WERI-Rb-1 (cell line): ENCODE data around the gene C1QTNF12.

Experiments
- DNase-seq: peaks from one replicate; pipeline ENCODE4 v3.0.0-alpha.2; 2020
- H3K27ac ChIP-seq: fragments of 250-450 bp; sonication (Bioruptor Pico); 2 replicates; pipeline ENCODE4 v1.5.1; 2020; ENCODE audit warnings: mild to moderate bottlenecking, moderate library complexity
- H3K27me3 ChIP-seq: fragments of 250-450 bp; sonication (Bioruptor Pico); 2 replicates; pipeline ENCODE4 v1.5.1; 2021; ENCODE audit warnings: mild to moderate bottlenecking, low read depth, moderate library complexity; ENCODE audit not compliant: insufficient read depth, severe bottlenecking
- H3K36me3 ChIP-seq: fragments of 250-450 bp; sonication (Bioruptor Pico); 2 replicates; pipeline ENCODE4 v1.5.1; 2020; ENCODE audit warnings: mild to moderate bottlenecking, moderate library complexity
- H3K4me3 ChIP-seq: 2 replicates; pipeline ENCODE4 v1.5.1; 2011; ENCODE audit warnings: low read depth, mild to moderate bottlenecking, control low read depth, low read length
- H3K9me3 ChIP-seq: fragments of 250-450 bp; sonication (Bioruptor Pico); 2 replicates; pipeline ENCODE4 v1.5.1; 2021; ENCODE audit warnings: mild to moderate bottlenecking, moderate library complexity; ENCODE audit not compliant: severe bottlenecking
- TF ChIP-seq, protein P1 (sequence below): IDR thresholded peaks from 2 replicates; pipeline ENCODE4 v1.5.1; 2011; ENCODE audit warnings: low read depth, mild to moderate bottlenecking, control low read depth, inconsistent platforms, low read length

C1QTNF12 gene

DNA sequence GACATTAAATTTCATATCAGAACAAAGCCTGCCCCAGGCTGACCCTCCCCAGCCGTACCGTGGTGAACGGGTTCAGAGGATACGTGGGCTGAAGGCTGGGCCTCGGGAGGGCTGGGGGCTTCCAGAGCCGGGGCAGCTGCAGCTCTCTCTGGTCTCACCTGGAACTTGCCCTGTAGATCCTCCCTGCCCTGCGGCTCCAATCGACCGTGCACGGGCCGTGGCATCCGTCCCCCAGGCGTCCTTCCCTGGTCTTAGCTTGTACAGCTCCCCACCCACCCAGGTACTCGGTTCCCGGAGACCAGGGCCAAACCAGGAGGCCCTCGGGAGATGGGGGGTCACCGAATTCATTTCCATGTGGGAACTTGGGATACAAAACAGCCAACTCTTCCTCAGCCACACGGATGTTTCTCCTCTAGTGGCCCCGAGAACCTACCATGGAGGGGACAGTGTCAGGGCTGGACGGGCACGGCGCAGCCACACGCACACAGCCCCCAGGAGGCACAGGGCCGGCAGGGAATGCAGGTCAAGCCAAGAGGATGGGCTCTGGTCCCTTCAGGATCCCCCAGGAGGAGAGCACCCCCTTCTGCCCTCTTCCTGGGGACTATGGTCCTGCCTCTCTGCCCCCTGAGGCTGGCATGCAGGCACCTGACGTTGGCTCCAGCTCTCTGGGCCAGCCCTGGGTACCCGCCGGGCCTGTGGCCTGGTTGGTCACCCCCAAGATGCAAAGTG is 11.3 kb downstream of the C1QTNF12 start:
- DNase-seq, result no peak
- Histone ChIP-seq H3K36me3 (peaks cover 18% of the 10 kb centered on the region), H3K4me3 (no peak overlapping the region), H3K9me3 (no peaks in the 10 kb centered on the region), H3K27me3 (no peaks in the 10 kb centered on the region), H3K27ac (no peak overlapping the region)
- TF ChIP-seq, protein P1, sequence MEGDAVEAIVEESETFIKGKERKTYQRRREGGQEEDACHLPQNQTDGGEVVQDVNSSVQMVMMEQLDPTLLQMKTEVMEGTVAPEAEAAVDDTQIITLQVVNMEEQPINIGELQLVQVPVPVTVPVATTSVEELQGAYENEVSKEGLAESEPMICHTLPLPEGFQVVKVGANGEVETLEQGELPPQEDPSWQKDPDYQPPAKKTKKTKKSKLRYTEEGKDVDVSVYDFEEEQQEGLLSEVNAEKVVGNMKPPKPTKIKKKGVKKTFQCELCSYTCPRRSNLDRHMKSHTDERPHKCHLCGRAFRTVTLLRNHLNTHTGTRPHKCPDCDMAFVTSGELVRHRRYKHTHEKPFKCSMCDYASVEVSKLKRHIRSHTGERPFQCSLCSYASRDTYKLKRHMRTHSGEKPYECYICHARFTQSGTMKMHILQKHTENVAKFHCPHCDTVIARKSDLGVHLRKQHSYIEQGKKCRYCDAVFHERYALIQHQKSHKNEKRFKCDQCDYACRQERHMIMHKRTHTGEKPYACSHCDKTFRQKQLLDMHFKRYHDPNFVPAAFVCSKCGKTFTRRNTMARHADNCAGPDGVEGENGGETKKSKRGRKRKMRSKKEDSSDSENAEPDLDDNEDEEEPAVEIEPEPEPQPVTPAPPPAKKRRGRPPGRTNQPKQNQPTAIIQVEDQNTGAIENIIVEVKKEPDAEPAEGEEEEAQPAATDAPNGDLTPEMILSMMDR, result no peak

DNA sequence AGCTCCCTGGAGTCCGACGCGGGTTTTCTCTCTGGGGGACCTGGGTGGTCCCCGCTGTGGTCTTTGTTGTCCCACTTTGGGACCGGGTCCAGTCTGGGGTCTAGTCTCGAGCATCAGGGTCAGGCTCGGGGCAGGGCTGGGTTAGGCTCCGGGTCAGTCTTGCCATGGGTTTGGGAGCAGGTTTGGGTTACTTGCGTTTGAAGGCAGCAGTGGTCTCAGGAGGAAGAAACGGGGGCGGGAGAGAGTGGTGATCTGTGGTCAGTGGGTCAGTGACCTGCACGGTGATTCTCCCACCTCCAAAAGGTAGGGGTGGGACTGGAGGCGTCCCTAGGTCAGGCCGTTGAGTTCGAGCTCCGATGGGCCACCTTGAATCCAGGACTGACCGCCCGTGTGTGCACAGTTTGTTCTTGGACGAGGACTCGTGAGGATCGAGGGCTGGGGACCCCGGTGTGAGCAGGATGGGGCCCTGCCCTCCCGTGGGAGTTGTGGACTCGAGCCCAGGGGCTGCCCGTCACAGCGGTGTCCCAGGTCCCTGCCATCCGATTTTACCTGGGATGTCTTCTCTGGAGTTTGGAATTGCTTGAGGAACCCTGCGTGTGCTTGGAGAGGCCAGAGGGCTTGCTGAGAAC is 12.2 kb downstream of the C1QTNF12 start:
- TF ChIP-seq, protein P1, result no peak
- Histone ChIP-seq H3K9me3 (no peaks in the 10 kb centered on the region), H3K27ac (no peak overlapping the region), H3K4me3 (no peak overlapping the region), H3K36me3 (peaks cover 23% of the 10 kb centered on the region), H3K27me3 (no peaks in the 10 kb centered on the region)
- DNase-seq, result no peak

DNA sequence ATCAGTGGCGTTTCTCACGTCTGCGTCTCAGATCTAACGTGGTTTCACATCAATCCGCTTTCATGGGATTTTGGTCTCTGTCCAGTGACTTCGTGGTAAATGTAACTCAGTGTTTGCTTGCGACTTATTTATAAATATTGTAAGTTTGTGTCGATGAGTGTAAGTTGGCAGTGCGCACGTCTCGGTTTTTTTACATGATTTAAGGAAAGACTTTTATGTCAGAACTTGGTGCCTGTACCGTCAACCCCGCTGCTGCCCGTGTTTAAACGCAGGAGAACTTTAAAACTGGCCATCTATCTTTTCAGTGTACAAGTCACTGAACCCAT is 13.0 kb downstream of the C1QTNF12 start:
- no peak overlapping the region for H3K27ac ChIP-seq
- DNase-seq, result no peak
- H3K27me3 ChIP-seq, result no peaks in the 10 kb centered on the region
- TF ChIP-seq, protein P1, result no peak
- no peaks in the 10 kb centered on the region for H3K9me3 ChIP-seq
- no peak overlapping the region for H3K4me3 ChIP-seq
- H3K36me3 ChIP-seq, result peaks cover 24% of the 10 kb centered on the region

DNA sequence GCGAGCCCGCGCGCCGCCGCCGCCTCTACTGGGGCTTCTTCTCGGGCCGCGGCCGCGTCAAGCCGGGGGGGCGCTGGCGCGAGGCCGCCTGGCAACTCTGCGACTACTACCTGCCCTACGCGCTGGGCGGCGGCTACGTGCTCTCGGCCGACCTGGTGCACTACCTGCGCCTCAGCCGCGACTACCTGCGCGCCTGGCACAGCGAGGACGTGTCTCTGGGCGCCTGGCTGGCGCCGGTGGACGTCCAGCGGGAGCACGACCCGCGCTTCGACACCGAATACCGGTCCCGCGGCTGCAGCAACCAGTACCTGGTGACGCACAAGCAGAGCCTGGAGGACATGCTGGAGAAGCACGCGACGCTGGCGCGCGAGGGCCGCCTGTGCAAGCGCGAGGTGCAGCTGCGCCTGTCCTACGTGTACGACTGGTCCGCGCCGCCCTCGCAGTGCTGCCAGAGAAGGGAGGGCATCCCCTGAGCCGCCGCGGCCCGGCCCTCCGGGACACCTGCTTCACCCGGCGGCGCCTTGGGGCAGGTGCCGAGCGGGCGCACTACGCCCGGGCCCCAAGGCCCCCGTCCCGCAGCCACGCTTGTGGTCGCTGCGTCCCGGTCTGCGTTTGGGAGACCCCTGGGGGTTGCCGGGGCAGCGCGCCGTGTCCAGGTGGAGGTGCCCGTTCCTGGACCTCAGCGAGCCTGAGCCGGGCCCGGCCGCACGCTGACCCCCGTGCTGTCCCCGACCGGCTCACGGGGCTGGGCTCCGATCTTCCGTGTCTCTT is 13.5 kb downstream of the C1QTNF12 start:
- Histone ChIP-seq H3K9me3 (no peaks in the 10 kb centered on the region), H3K27ac (no peak overlapping the region), H3K27me3 (no peaks in the 10 kb centered on the region), H3K36me3 (peaks cover 30% of the 10 kb centered on the region), H3K4me3 (no peak overlapping the region)
- DNase-seq, result no peak
- TF ChIP-seq, protein P1, result no peak

DNA sequence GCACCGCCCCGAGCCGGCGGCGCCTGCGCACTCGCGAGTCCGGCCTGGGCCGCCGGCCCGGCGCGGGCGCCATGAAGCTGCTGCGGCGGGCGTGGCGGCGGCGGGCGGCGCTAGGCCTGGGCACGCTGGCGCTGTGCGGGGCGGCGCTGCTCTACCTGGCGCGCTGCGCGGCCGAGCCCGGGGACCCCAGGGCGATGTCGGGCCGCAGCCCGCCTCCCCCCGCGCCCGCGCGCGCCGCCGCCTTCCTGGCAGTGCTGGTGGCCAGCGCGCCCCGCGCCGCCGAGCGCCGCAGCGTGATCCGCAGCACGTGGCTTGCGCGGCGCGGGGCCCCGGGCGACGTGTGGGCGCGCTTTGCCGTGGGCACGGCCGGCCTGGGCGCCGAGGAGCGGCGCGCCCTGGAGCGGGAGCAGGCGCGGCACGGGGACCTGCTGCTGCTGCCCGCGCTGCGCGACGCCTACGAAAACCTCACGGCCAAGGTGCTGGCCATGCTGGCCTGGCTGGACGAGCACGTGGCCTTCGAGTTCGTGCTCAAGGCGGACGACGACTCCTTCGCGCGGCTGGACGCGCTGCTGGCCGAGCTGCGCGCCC is 14.2 kb downstream of the C1QTNF12 start, which contains the start of gene B3GALT6:
Gene B3GALT6 (plus strand): TSS at position 30 of the 588 bp plus-strand sequence. CDS start 42 bp downstream, at position 72.
- DNase-seq, result no peak
- Histone ChIP-seq H3K9me3 (no peaks in the 10 kb centered on the region), H3K27ac (peak within 1 kb of the TSS; percentile 96), H3K4me3 (peak within 1 kb of the TSS; percentile 95), H3K27me3 (no peaks in the 10 kb centered on the region), H3K36me3 (peaks cover 36% of the 10 kb centered on the region)
- TF ChIP-seq, protein P1, result no peak
